GM18508 (cell line): ENCODE data around the gene CDC42EP5.
A peak's percentile ranks its signal among the peaks of the same experiment; 100 is the strongest.

ENCODE experiments used
- ATAC-seq: cut with Tn5 transposase; IDR thresholded peaks from one replicate; pipeline ENCODE4 v1.9.1; 2021; ENCODE audit warnings: moderate number of reproducible peaks; ENCODE audit not compliant: insufficient read depth, unreplicated experiment

Gene CDC42EP5

DNA sequence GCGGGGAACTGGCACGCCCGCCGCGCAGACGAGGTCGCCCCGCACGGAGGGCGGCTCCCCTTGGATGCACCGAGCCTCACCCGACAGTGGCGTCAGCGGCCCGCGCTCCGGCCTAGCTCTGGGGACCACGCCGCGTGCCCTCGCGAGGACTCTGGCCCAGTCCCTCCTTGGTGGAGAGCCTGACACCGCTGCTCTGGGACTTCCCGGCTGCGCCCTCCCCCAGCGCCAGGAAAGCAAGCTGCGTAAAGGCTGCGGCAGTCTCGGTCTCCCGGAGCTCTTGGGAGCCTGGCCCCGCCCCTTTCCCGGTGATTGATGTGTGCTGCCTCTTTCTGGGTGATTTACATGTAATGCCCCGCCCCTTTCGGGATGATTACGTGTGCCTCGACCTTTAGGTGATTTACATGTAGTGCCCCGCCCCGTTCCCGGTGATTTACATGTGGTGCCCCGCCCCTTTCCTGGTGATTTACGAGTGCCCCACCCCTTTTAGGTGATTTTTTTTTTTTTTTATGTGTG is 9.5 kb downstream of the CDC42EP5 start, which contains the start of gene LENG9:
LENG9 (minus strand) TSS at position 248 of the 513 bp plus-strand sequence. CDS start 252 bp downstream, outside the sequence.
- peak; percentile 35 for ATAC-seq

DNA sequence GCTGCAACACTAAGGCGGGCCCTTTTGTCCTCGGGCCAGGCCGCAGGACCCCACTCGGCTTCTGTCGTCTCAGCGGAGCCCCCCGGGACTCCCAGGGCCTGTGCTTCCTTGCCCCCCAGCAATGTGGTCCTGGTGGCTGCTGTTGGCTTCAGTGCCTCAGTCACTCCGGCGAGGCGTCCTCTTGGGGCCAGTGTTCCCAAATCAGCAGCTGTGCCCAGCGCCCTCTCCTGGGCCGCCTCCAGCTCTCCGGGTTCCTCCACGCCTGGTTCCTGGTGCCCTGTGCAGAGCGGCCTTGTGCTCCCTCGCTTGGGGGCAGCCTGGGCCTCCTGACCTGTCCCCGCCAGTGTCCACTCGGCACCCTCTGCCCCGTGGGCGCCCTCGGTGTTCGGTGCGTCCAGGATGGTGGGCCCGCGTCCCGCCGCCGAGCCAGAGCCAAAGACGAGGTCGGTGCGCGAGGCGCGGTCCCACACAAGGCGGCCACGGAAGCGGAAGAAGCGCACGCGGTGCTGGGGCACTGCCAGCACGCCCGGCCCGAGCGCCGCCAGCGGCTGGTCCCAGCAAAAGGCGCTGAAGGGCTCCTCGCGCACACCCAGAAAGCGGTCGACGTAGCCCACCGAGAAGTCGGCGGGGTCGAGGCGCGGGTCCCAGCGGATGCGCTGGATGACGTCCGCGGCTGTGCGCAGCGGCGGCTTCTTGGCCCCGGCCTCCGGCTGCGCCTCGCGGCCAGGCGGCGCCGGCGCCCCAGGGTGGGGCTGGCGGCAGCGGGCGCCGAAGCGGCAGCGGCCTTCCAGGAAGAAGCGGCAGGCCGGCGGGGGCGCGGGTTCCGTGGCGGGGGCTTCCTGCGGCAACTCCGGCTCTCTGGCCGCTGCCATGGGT is 10.2 kb downstream of the CDC42EP5 start:
- ATAC-seq, result no peak

DNA sequence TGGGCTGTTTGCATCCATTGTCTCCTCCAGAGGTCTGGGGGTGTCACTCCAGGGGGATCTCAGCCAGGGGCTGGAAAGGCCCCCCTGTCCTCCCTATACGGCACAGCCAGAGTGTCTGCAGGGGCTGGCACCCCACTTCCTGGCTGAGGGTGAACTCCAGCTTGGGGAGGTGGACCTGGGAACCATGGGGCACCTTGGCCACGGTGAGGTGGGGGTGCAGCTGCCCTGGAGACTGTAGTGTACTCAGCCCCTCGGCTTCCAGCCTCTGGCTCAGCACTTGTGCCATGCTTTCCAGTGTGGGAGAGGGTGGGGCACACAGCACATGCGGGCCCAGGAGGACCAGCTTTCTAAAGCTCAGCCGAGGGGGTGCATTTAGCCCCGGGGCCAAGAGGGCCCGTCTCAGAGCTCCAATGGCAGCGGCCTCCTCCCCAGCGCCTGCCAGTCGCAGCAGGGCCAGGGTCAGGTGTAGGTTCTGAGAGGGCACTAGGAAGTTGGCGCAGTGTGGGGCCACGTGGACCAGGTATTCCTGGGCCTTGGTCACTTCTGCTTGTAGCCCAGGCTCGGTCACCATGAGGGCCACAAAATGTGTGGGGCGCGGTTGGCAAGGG is 10.9 kb downstream of the CDC42EP5 start:
- no peak for ATAC-seq

DNA sequence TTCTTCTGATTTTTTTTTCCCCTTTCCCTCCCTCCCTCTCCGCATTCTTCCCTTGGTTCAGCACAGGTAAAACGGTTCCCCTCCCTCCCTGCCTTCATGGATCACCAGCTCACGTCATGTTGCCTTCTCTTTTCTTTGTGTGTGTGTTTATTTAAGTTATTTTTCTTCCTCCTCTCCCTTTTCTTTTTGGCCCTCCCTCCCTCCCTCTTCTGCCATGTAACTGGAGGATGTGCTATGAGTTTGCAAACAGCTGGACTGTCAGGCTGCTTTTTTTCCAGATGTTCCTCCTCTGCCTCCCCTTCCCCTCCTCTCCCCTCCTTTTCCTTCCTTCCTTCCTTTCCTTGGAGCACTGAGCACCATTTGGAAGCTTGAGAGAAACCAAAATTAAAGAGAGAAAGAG is 11.5 kb downstream of the CDC42EP5 start:
- ATAC-seq, result no peak

DNA sequence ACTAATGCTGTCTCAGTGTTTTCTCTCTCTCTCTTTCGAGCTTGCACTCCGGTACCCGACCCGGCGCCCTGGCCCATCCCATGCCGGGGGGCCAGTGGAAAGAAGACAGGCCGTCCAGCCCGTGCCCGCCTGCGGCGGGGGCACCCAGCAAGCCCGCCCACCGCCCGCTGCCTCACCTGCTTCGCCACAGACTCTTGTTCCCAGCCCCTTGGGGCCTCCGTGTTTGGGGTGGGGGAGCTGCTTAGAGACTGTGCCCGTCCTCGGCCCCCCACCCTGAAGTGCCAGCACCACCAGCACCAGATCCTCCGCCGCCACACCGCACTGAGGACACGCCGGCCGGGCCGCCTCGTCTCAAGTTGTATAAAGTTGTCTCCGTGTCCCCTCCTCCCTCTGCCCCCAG is 11.9 kb downstream of the CDC42EP5 start:
- ATAC-seq, result no peak

DNA sequence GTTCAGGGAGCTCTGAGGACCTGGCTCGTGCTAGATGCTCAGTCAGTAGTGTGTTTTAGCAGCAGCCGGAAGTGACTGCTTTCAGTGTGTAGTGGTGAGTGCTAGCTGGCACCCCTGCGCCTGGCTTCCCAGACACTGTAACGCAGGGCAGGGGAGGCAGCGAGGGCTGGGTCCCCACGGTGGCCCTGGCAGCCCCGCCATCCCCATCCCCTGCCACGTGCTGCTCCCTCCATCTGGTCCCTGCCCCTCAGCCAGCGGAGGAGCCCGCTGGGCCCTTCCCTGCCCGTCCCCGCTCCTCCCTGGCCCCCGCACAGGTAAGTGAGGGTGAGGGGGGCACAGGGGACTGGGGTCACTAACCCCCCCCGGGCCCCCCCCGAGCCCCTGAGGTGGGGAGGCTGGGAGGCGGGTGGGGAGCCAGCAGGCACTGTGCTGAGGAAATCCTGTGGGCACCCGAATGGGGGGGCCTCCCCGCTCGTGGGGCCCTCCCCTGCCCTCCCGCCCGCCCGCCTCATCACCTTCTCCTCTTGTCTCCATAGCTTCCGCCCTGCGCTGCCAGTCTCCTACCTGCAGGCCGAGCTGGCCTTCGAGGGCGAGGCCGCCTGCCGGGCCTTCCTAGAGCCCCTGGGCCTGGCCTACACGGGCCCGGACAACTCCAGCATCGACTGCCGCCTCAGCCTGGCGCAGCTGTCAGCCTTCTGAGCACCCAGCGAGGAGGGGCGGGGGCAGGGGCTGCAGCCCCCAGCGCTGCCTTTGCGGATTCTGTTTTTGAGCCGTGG is 12.7 kb downstream of the CDC42EP5 start:
- no peak for ATAC-seq

DNA sequence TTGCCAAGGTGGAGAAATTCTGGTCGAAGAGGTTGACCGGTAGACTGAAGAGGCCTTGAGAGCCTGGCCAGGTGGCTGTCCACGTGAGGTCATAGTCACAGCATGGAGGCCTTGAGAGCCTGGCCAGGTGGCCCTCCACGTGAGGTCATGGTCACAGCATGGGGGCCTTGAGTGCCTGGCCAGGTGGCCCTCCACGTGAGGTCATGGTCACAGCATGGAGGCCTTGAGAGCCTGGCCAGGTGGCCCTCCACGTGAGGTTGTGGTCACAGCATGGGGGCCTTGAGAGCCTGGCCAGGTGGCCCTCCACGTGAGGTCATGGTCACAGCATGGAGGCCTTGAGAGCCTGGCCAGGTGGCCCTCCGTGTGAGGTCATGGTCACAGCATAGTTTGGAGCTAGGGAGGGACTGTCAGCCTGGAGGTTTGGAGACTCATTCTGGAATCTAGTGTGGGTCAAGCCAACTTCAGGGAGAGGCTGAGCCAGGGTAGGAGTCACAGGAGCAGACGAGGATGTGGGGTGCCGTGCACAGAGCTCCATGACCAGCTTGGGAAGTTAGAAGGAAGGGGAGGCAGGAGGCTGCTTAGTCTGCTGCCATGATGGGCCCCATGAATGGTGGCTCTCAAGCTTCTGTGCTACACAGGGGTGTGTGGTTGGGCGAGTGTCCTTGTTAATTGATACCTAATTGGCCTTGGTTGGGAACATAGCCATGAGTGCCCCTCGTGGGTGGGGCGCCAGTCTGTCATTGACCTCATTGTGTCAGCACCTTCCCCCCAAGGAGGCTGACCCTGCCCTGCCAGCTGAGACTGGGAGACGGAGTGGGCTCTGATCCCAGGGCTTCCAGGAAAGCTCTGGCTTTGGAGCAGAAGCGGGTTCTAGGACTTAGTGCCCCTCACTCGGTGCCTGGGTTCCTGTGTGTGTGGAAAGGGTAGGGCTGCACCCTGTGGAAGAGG is 13.5 kb downstream of the CDC42EP5 start:
- ATAC-seq, result no peak

DNA sequence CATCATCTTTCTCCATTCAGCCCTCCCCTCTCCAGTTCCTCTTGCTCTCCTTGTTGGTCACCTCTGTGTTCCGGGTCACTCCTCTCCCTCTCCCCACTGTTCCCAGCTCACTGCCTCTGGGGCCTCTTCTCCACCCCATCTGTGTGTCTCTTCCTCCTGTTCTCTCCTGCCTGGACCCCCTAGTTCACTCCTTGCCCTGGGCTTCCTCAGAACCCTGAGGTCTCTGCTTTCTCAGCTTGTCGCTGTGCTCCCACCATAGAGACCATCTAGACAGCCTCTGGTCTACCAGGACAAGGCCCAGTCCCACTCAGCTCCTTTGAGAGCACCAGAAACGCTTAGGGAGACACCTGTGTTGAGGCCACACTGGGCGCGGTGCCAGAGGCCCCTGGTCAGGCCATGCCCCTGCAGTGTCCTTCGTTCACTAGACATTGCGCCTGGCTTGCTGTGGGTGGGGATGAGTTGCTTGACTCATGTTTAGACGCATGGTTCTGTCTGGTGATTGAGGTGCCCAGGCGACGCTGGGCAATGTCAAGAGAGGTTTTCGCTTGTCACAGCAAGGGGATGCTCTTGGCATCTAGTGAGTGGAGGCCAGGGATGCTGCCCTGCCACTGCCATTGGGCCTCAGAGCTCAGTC is 14.3 kb downstream of the CDC42EP5 start:
- ATAC-seq, result no peak

DNA sequence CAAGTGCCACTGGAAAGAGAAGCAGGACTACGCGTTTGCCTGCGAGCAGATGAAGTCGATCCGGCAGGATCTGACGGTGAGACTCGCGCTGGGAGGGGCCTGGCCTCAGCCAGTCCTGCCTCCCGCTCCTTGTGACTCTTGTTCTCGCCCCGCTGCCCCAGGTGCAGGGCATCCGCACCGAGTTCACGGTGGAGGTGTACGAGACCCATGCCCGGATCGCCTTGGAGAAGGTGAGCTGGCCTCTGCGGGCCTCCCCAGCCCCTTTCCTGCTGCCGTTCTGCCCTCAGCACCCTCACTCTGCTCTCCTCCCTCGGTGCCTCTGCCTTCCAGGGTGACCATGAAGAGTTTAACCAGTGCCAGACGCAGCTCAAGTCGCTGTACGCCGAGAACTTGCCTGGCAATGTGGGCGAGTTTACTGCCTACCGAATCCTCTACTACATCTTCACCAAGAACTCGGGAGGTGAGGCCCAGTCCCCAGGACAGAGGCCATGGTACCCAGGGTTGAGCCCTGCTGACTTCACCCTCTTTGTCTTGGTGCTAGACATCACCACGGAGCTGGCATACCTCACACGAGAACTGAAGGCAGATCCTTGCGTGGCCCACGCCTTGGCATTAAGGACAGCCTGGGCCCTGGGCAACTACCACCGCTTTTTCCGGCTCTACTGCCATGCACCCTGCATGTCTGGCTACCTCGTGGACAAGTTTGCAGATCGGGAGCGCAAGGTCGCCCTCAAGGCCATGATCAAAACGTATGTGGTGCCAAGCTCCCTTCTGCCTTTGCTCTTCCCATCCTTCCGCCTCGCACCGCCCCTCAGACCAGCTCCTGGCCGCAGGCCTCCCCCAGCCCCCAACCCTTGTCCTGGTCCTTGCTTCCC is 15.1 kb downstream of the CDC42EP5 start:
- no peak for ATAC-seq

DNA sequence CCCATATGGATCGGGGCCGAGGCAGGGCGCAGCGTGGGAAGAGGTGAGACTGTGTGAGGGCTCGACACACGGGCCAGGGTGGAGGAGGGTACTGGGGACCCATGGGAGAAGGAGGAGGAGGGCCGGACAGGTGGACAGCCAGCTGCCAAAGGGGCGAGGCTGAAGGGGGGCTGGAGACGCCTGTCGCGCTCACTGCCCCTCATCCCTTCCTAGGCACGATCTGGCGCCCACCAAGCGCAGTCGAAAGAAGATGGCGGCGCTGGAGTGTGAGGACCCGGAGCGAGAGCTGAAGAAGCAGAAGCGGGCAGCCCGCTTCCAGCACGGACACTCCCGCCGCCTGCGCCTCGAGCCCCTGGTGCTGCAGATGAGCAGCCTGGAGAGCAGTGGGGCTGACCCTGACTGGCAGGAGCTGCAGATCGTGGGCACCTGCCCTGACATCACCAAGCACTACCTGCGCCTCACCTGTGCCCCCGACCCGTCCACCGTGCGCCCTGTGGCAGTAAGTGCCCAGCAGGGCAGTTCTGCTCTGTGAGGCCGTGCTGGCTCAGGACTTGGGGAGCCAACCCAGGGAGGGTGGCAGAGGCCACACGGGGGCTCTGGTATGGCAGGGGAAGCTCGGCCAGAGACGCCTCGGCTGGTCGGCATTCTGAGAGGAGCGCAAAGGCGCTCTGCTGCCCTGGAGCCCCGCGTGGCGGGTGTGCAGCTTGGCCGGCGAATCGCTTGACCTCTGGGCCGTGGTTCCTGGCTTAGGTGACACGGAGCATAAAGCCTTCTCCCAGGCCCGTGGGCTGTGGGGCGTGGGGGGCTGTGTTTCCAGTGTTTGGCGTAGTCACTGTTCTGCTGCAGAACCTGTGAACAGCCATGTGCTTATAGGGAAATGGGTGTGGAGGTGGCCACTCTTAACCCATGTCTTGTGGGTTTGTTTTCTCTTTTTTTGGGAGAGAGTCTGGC is 16.4 kb downstream of the CDC42EP5 start:
- no peak for ATAC-seq

DNA sequence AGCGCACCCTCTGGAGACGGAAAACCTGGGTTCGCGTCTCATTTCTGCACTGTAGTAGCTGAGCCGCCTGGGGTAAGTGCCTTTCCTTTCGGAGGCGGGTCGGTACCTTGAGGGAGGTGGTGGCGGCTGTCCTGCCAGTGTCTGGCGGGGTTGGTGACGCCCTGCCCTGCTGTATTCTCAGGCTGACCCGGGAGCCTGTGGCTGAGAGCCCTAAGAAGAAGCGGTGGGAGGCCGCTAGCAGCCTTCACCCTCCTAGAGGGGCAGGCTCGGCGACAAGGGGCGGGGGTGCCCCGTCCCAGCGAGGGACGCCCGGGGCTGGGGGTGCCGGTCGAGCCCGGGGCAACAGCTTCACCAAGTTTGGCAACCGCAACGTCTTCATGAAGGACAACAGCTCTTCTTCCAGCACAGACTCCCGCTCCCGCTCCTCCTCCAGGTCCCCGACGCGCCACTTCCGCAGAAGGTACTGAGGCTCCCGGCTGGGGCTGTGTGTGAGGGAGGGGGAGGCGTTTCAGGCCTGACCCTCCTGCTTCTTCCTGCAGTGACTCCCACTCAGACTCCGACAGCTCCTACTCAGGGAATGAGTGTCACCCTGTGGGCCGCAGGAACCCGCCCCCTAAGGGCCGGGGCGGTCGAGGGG is 17.2 kb downstream of the CDC42EP5 start:
- no peak for ATAC-seq

DNA sequence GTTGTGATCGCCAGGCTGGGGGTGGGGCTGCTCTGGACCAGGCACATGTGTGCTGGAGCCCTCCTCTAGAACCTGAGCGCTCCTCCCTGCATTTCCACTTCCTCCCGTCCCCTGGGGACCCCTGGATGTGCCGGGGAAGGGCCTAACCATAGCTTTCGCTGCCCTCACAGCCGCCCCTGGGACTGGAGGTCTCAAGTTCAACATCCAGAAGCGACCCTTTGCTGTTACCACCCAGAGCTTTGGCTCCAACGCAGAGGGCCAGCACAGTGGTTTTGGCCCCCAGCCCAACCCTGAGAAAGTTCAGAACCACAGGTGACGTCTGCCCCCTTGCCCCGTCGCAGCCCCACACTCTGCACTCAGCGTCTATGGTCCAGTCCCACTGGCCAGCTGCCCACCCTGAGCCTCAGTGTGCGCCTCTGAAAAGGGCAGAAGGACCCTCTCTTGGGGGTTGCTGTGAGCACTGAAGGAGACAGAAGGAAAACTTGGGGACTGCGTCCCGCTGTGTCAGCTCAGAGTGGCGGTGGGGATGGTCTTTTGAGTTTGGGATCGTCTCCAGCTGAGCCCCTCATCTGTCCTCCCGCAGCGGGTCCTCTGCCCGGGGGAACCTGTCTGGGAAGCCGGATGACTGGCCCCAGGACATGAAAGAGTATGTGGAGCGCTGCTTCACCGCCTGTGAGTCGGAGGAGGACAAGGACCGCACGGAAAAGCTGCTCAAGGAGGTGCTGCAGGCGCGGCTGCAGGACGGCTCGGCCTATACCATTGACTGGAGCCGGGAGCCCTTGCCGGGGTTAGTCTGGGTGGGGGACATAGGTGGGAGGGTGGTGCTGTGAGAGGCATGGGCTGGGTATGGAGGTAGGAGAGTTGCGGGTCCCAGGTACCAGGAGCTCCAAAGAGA is 18.1 kb downstream of the CDC42EP5 start:
- ATAC-seq, result no peak

DNA sequence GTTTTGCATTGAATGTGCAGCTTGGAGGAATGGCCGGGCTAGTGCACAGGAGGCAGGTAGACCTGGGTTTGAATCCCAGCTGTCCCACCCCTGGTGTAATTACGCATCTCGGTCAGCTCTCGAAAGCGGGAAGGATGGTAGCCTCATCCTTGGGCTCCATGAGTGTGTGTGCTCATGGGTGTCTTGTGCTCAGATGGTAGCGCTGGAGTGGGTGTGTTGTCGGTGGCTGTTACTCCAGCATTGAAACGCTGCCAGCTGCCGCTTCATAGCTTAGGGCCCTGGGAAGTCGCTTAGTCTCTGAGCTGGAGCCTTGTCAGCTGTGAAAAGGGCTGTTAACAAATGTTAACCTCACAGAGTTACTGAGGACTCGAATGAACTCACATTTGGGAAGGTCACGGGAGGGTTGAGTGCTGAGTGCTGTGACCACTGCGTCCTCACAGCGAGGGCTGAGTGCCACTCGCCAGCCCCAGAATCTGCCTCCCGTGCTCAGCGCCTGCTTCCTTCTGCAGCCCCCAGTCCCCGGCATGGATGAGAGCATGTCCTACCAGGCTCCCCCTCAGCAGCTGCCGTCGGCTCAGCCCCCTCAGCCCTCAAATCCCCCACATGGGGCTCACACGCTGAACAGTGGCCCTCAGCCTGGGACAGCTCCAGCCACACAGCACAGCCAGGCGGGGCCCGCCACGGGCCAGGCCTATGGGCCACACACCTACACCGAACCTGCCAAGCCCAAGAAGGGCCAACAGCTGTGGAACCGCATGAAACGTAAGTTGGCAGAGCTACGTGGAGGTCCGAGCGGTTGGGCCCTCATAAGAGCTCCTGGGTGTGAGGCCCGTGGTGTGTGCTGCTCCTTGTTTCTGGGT is 18.9 kb downstream of the CDC42EP5 start:
- ATAC-seq, result no peak

DNA sequence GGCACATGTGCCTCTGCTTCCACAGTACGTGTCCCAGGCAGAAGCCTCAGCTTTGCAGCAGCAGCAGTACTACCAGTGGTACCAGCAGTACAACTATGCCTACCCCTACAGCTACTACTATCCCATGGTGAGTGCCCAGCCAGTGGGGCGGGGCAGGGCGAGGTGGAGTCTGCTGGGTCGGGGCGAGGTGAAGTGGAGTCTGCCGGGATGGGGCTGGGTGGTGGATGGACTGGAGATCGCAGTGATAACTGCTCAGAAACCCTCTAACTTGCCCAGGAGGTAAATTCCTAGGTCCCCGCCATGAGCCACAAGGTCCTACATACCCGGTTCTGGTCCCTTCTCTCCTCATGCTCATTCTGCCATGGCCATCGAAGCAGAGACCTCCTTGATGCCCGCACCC is 20.5 kb downstream of the CDC42EP5 start:
- no peak for ATAC-seq

DNA sequence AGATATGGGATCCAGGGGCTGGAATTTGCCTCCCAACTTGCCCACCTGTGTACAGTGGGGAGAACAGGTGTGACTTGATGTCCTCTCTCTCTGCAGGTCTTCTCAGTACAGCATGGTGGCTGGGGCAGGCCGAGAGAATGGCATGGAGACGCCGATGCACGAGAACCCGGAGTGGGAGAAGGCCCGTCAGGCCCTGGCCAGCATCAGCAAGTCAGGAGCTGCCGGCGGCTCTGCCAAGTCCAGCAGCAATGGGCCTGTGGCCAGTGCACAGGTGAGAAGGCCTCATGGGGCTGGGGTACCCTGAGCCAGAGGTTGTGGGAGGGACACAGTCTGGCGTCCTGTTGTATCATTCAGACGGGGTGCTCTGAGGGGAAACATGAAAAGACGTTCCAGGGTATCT is 21.1 kb downstream of the CDC42EP5 start:
- no peak for ATAC-seq
